Peyer's patch (tissue), 4 donors: ENCODE measurements around the gene NAT14. TPM values are rescaled to one million over a fixed set of nuclear protein-coding genes. Genes with fewer than 3 reads are reported as not detected.

Experiments
- DNase-seq, 3 donors: peaks; one replicate each; pipeline ENCODE4 v3.0.0-alpha.2; 2017 to 2019
- H3K27ac ChIP-seq, 4 donors: fragments of 200-600 bp; sonication (generic); one replicate each; pipeline ENCODE4 v1.5.1; 2016 to 2019
- H3K27me3 ChIP-seq, 2 donors: fragments of 200-600 bp; sonication (generic); one replicate each; pipeline ENCODE4 v1.5.1; 2019
- H3K36me3 ChIP-seq, 3 donors: fragments of 200-600 bp; sonication (generic); one replicate each; pipeline ENCODE4 v1.5.1; 2016 to 2019
- H3K4me1 ChIP-seq, 4 donors: fragments of 200-600 bp; sonication (generic); one replicate each; pipeline ENCODE4 v1.5.1; 2016 to 2019
- H3K4me3 ChIP-seq, 4 donors: fragments of 200-600 bp; sonication (generic); 1 replicate in 3 of 4; 2 replicates in 1 of 4; pipeline ENCODE4 v1.5.1; 2016 to 2019; ENCODE audit warnings: mild to moderate bottlenecking in 1 of 4
- H3K9me3 ChIP-seq, 4 donors: fragments of 200-600 bp; sonication (generic); one replicate each; pipeline ENCODE4 v1.5.1; 2016 to 2019; ENCODE audit warnings: mild to moderate bottlenecking in 1 of 4
- CTCF ChIP-seq, 6 experiments: fragments of 450-650 bp in 4 of 6; fragments of 200-600 bp in 2 of 6; sonication (generic) in 1 of 6; IDR thresholded peaks; one replicate each; pipeline ENCODE4 v1.5.1; 2017 to 2019; ENCODE audit warnings: antibody characterized with exemption in 6 of 6, mild to moderate bottlenecking in 3 of 6, moderate library complexity in 1 of 6
- POLR2A ChIP-seq, 2 donors: fragments of 450-650 bp; IDR thresholded peaks; one replicate each; pipeline ENCODE4 v1.5.1; 2017; ENCODE audit warnings: antibody characterized with exemption in 2 of 2, mild to moderate bottlenecking in 2 of 2, moderate library complexity in 2 of 2
- total RNA-seq, 4 donors: library from RNA; depleted of rRNA; stranded (reverse); fragments of >200 nt; gene quantifications; one replicate each; pipeline ENCODE4 v1.1.0, GENCODE V29; 2016

Gene NAT14
- total RNA-seq, 4 donors from 2014 or later, result 1.4 to 7.4 (median 3.0) TPM

- TF ChIP-seq CTCF (IDR thresholded peaks at IDR 0.05), result no peak
- TF ChIP-seq POLR2A (IDR thresholded peaks at IDR 0.05), result no peak
- H3K36me3 ChIP-seq, result no peaks in the 10 kb centered on the region
- no peak overlapping the region for H3K4me3 ChIP-seq
- H3K27ac ChIP-seq, result no peak overlapping the region
- DNase-seq, result no peak
- no peaks in the 10 kb centered on the region for H3K9me3 ChIP-seq
- peaks cover 0 to 3% (median 1%) of the 10 kb centered on the region in 4 donors for H3K4me1 ChIP-seq
- H3K27me3 ChIP-seq, result no peaks in the 10 kb centered on the region
Observed at GRCh38 chr19:55520691-55521292, 35.8 kb downstream of the NAT14 start.

GRCh38 chr19:55525289-55526101 is 40.5 kb downstream of the NAT14 start:
- Histone ChIP-seq H3K4me1 (peaks cover 0 to 10% (median 0%) of the 10 kb centered on the region in 4 donors), H3K27ac (no peak overlapping the region), H3K36me3 (no peaks in the 10 kb centered on the region), H3K4me3 (no peak overlapping the region), H3K9me3 (no peaks in the 10 kb centered on the region), H3K27me3 (no peaks in the 10 kb centered on the region)
- DNase-seq, result no peak
- TF ChIP-seq CTCF (IDR thresholded peaks at IDR 0.05) (no peak), POLR2A (IDR thresholded peaks at IDR 0.05) (no peak)

- Histone ChIP-seq H3K27me3 (no peaks in the 10 kb centered on the region), H3K36me3 (no peaks in the 10 kb centered on the region), H3K4me1 (peaks cover 0 to 10% (median 0%) of the 10 kb centered on the region in 4 donors), H3K27ac (no peak overlapping the region), H3K9me3 (no peaks in the 10 kb centered on the region), H3K4me3 (no peak overlapping the region)
- no peak for TF ChIP-seq CTCF (IDR thresholded peaks at IDR 0.05)
- peak in 2 of 3 donors; percentile 61 to 82 for DNase-seq
Observed at GRCh38 chr19:55526216-55527196, 41.5 kb downstream of the NAT14 start.

- TF ChIP-seq POLR2A (IDR thresholded peaks at IDR 0.05), result no peak
- TF ChIP-seq CTCF (IDR thresholded peaks at IDR 0.05), result no peak
- no peaks in the 10 kb centered on the region for H3K36me3 ChIP-seq
- DNase-seq, result no peak
- H3K27me3 ChIP-seq, result no peaks in the 10 kb centered on the region
- H3K4me3 ChIP-seq, result no peak overlapping the region
- peaks cover 0 to 10% (median 0%) of the 10 kb centered on the region in 4 donors for H3K4me1 ChIP-seq
- no peak overlapping the region for H3K27ac ChIP-seq
- no peaks in the 10 kb centered on the region for H3K9me3 ChIP-seq
Observed at GRCh38 chr19:55527197-55528029, 42.4 kb downstream of the NAT14 start.
